Glutamatergic neuron (in vitro differentiated cells): ENCODE results near the gene BBS7. TPM values are rescaled to one million over a fixed set of nuclear protein-coding genes. Genes with fewer than 3 reads are reported as not detected.

Source experiments
- DNase-seq: peaks from one replicate; pipeline ENCODE4 v3.0.0; 2022
- H3K27ac Mint-ChIP-seq: one replicate; pipeline ENCODE4 v1.8.0; 2020; ENCODE audit warnings: mild to moderate bottlenecking, mixed read lengths, inconsistent platforms; ENCODE audit not compliant: unreplicated experiment
- H3K27me3 Mint-ChIP-seq: one replicate; pipeline ENCODE4 v1.8.0; 2020; ENCODE audit warnings: mild to moderate bottlenecking, moderate library complexity, mixed read lengths, inconsistent platforms; ENCODE audit not compliant: unreplicated experiment
- H3K36me3 Mint-ChIP-seq: one replicate; pipeline ENCODE4 v1.8.0; 2020; ENCODE audit warnings: mild to moderate bottlenecking, mixed read lengths, inconsistent platforms; ENCODE audit not compliant: unreplicated experiment
- H3K4me1 Mint-ChIP-seq: one replicate; pipeline ENCODE4 v1.8.0; 2020; ENCODE audit warnings: mild to moderate bottlenecking, low read depth, mixed read lengths, inconsistent platforms; ENCODE audit not compliant: unreplicated experiment
- H3K4me3 Mint-ChIP-seq: one replicate; pipeline ENCODE4 v1.8.0; 2020; ENCODE audit warnings: mild to moderate bottlenecking, mixed read lengths, inconsistent platforms; ENCODE audit not compliant: unreplicated experiment
- H3K9me3 Mint-ChIP-seq: one replicate; pipeline ENCODE4 v1.8.0; 2020; ENCODE audit warnings: mild to moderate bottlenecking, moderate library complexity, mixed read lengths, inconsistent platforms; ENCODE audit not compliant: unreplicated experiment
- total RNA-seq: library from RNA; stranded (reverse); fragmentation: NEBNext Ultra II Directional; extraction: Animal tissue kit (Norgen Biotek cat#: 25700); gene quantifications from one replicate; pipeline ENCODE4 v1.2.1, GENCODE V29; 2021; ENCODE audit not compliant: unreplicated experiment
- TF ChIP-seq, protein P1 (sequence below): fragments of 200-600 bp; sonication (generic); IDR thresholded peaks from one replicate; pipeline ENCODE4 v1.5.0; 2021; ENCODE audit not compliant: partially characterized antibody, unreplicated experiment

BBS7 gene
- total RNA-seq, 1 donor from 2014 or later: 49.8 TPM

DNA sequence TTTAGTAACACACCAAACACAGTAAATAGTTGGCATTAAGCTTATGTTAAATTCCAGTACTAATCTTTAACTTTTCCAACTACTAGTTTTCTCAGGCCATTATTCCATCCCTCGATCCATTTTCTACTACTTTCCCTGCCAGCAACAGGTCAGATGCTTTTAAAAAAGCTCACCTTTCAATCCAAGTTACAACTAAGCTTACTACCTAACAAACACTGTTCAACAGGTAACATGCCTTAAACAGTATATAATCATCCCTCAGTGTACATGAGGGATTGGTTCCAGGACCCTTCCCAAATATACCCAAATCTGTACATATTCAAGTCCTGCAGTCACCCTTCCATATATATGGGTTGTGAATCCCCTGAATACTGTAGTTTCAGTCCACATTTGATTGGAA, 52.1 kb downstream of the BBS7 start:
- peaks cover 2% of the 10 kb centered on the region for H3K27me3 Mint-ChIP-seq
- peaks cover 2% of the 10 kb centered on the region for H3K9me3 Mint-ChIP-seq
- no peaks in the 10 kb centered on the region for H3K36me3 Mint-ChIP-seq
- TF ChIP-seq, protein P1, sequence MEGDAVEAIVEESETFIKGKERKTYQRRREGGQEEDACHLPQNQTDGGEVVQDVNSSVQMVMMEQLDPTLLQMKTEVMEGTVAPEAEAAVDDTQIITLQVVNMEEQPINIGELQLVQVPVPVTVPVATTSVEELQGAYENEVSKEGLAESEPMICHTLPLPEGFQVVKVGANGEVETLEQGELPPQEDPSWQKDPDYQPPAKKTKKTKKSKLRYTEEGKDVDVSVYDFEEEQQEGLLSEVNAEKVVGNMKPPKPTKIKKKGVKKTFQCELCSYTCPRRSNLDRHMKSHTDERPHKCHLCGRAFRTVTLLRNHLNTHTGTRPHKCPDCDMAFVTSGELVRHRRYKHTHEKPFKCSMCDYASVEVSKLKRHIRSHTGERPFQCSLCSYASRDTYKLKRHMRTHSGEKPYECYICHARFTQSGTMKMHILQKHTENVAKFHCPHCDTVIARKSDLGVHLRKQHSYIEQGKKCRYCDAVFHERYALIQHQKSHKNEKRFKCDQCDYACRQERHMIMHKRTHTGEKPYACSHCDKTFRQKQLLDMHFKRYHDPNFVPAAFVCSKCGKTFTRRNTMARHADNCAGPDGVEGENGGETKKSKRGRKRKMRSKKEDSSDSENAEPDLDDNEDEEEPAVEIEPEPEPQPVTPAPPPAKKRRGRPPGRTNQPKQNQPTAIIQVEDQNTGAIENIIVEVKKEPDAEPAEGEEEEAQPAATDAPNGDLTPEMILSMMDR: no peak
- H3K27ac Mint-ChIP-seq: no peak overlapping the region
- H3K4me1 Mint-ChIP-seq: peaks cover 10% of the 10 kb centered on the region
- no peak overlapping the region for H3K4me3 Mint-ChIP-seq
- DNase-seq: no peak

DNA sequence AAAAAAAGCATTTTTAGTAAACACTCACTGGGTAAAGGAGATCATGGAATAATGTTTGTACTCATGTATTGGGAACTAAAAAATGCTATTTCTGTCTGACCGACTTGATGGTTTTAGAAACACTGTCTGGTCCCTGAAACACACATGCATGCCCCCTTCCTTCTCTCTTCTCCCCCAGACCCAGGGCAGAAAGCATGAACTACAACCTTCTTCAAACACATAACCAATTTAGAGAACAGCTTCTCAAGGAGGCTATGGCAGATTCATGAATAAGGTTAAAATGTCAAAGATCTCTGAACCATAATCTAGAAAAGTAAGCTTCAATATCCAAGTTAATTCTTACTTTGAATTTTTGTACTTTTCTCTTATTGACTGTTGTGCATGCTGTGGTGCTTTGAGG, 52.6 kb downstream of the BBS7 start:
- H3K36me3 Mint-ChIP-seq: no peaks in the 10 kb centered on the region
- H3K27me3 Mint-ChIP-seq: peaks cover 2% of the 10 kb centered on the region
- H3K27ac Mint-ChIP-seq: no peak overlapping the region
- H3K4me3 Mint-ChIP-seq: no peak overlapping the region
- peaks cover 2% of the 10 kb centered on the region for H3K9me3 Mint-ChIP-seq
- DNase-seq: no peak
- peaks cover 10% of the 10 kb centered on the region for H3K4me1 Mint-ChIP-seq
- TF ChIP-seq, protein P1: no peak

DNA sequence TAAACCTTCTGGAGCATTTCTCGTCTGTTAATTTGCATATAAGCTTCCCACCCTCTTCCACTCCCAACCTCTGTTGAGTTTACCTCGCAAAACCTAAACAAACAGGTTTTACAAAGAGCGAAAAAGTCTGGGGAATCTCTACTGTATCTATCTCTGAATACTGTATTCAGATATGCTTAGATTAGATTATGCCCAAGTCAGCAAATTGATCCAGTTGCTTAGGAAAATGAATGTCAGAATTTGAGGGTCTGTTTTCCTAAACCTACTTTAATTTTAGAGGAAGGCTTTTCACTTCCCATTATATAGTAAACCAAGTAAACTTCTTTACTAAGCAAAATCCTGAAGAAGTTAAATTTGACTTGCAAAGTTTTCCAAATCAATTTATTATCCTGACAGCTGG, 53.3 kb downstream of the BBS7 start:
- TF ChIP-seq, protein P1: no peak
- peaks cover 5% of the 10 kb centered on the region for H3K4me1 Mint-ChIP-seq
- peaks cover 2% of the 10 kb centered on the region for H3K9me3 Mint-ChIP-seq
- no peaks in the 10 kb centered on the region for H3K36me3 Mint-ChIP-seq
- H3K27me3 Mint-ChIP-seq: peaks cover 2% of the 10 kb centered on the region
- H3K27ac Mint-ChIP-seq: no peak overlapping the region
- DNase-seq: no peak
- H3K4me3 Mint-ChIP-seq: no peak overlapping the region

DNA sequence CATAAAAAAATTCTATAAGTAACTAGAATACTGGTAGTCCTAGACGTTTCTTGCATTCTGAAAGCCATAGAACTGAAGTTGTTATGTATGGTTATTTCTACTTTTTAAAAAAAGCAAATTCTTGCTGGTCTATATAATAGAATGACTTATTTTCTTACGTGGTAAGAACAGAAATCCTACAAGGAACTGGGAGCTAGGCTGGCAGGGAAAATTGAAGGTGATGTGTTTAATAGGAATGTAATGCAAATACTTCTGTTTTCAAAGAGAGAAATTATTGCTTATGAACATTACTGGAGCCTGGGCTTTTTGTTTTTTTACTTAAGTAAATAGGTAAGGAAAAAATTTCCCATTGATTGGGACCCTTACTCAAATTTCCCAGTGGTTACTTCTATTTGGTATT, 55.5 kb downstream of the BBS7 start:
- H3K4me1 Mint-ChIP-seq: no peaks in the 10 kb centered on the region
- no peaks in the 10 kb centered on the region for H3K36me3 Mint-ChIP-seq
- peaks cover 2% of the 10 kb centered on the region for H3K9me3 Mint-ChIP-seq
- H3K27me3 Mint-ChIP-seq: peaks cover 2% of the 10 kb centered on the region
- DNase-seq: no peak
- no peak overlapping the region for H3K4me3 Mint-ChIP-seq
- TF ChIP-seq, protein P1: no peak
- H3K27ac Mint-ChIP-seq: no peak overlapping the region

DNA sequence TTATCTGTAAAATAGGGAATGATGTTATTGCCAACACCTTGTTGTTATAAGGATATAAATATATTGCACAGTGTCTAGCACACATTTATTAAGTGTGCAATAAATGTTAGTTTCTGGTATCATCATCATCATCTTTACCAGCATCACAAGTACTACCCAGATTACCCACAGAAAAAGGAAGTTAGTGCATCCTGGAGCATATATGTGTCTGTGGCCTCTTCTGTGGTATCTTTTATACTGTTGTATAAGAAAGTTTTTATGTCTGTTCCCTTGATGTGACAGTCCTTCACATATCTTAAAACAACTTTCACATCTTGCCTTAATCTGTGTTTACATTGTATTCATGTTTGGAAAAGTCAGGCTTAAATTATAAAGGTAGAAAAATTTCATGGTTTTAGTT, 59.2 kb downstream of the BBS7 start:
- no peak overlapping the region for H3K27ac Mint-ChIP-seq
- H3K36me3 Mint-ChIP-seq: no peaks in the 10 kb centered on the region
- H3K27me3 Mint-ChIP-seq: peaks cover 2% of the 10 kb centered on the region
- DNase-seq: no peak
- H3K4me3 Mint-ChIP-seq: no peak overlapping the region
- H3K9me3 Mint-ChIP-seq: no peaks in the 10 kb centered on the region
- TF ChIP-seq, protein P1: no peak
- H3K4me1 Mint-ChIP-seq: no peaks in the 10 kb centered on the region
